Left renal cortex interstitium (tissue), 4 donors: Measurements from ENCODE around the gene RAB9A. TPM values are rescaled to one million over a fixed set of nuclear protein-coding genes. Genes with fewer than 3 reads are reported as not detected.
"Not testable (repeated sequence)": the region's sequence is repeated elsewhere in the genome, so short reads cannot be mapped to it uniquely, and the experiment has no call there.

Experiments
- DNase-seq, 4 donors: peaks; one replicate each; pipeline ENCODE4 v3.0.0-alpha.2; 2013; ENCODE audit warnings: low read depth in 4 of 4, low spot score in 2 of 4, missing footprints in 1 of 4
- polyA plus RNA-seq, 4 donors: library from polyadenylated mRNA; unstranded; fragments of 120-200 nt; gene quantifications; one replicate each; pipeline ENCODE4 v1.2.1, GENCODE V29; 2013; ENCODE audit not compliant: insufficient read length in 4 of 4

RAB9A gene, protein sequence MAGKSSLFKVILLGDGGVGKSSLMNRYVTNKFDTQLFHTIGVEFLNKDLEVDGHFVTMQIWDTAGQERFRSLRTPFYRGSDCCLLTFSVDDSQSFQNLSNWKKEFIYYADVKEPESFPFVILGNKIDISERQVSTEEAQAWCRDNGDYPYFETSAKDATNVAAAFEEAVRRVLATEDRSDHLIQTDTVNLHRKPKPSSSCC
- 10 to 100 TPM; 23.4 to 28.0 (median 24.1) TPM for polyA plus RNA-seq

DNA sequence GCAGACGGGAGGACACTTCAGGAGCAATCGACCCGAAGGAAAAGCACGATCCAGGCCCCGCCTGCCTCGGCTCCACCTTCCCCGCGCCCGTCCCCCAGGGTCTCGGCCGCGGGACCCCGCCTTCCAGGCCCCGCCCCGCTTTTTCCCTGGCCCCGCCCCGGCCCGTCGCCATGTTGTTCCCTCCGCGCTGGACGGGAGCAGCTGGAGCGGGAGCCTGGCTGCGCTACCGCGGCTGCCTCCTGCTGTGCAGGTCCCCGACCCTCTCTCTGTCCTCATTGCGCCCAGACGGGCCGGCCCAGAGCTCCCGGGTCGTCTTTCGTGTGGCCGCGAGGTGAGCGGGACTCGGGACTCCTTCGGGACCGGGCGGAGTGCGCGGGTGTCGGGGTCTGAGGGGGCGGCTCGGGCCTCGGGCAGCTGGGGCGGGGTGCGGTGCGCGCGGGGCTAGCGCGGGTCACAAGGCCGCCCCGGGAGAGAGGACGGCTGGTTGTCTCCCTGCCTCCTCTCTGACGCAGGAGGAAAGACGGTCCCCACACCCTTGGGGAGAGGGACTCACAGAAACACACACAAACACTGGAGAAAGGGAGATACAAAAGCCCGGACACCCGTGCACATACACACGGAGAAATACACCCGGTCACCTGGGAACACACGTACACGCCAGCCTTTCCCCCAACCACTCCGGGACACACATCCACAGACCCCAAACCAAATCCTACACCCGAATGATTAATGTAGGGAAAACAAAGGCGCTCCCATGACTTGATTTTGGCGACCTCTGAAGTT, at the start of gene RAB9A:
TSS of gene RAB9A (plus strand) at position 171 of the 783 bp plus-strand sequence. CDS start 19,619 bp downstream, outside the sequence.
- peak in 3 of 4 donors; percentile 45 to 56 (median 47) for DNase-seq

DNA sequence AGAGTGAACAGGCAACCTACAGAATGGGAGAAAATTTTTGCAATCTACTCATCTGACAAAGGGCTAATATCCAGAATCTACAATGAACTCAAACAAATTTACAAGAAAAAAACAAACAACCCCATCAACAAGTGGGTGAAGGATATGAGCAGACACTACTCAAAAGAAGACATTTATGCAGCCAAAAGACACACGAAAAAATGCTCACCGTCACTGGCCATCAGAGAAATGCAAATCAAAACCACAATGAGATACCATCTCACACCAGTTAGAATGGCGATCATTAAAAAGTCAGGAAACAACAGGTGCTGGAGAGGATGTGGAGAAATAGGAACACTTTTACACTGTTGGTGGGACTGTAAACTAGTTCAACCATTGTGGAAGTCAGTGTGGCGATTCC, 47.2 kb upstream of the RAB9A start:
- DNase-seq, result not testable (repeated sequence)

- DNase-seq, result no peak
These were observed 43.3 kb upstream of the RAB9A start for GRCh38 chrX:13645464-13646153.

DNA sequence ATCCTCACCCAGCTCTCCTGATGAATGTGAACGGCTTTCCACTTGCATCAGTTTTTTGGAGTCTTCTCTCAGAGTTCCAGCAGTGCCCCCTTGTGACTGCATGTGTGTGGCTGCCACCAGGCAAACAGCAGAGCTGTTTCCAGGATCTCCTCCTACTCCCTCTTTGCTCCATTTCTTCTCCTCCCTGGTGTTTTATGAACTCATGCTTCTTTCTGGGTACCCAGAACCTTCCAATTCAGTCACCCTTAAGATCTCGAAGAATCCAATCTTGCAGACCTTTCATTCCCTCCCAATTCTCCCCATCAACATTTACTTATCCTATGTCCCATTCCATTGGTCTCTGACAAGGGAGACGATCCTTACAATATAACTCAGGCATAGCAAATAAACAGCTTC, 42.8 kb upstream of the RAB9A start:
- peak in 1 of 4 donors; percentile 58 for DNase-seq

- no peak for DNase-seq
These were observed 41.2 kb upstream of the RAB9A start for GRCh38 chrX:13647709-13648212.

DNA sequence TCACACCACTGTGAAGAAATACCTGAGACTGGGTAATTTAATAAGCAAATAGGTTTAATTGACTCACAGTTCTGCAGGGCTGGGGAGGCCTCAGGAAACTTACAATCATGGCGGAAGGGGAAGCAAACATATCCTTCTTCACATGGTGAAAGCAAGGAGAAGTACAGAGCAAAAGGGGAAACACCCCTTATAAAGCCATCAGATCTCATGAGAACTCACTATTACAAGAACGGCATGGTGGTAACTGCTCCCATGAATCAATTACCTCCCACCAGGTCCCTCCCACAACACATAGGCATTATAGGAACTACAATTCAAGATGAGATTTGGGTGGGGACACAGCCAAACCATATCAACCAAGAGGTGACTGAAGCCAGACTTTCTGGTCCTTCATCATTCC, 40.6 kb upstream of the RAB9A start:
- not testable (repeated sequence) for DNase-seq

DNA sequence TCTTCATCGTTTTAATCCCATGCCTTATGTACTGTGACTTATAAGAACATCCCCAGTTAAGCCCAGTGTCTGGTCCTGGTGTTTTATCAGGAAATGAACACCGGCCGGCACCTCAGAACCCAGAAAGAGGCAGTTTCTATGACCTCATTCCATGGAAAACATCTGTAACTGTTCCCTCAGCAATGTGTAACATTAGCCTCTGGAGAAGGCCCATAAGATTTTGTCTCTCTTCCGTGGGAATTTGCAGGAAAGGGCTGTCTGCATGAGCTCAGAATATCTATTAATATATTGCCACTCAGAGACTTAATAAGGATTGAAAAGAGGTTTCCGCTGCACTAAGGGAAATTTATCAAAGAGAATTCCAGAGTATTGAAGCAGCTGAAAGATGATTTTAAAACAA, 39.1 kb upstream of the RAB9A start:
- DNase-seq, result no peak

DNA sequence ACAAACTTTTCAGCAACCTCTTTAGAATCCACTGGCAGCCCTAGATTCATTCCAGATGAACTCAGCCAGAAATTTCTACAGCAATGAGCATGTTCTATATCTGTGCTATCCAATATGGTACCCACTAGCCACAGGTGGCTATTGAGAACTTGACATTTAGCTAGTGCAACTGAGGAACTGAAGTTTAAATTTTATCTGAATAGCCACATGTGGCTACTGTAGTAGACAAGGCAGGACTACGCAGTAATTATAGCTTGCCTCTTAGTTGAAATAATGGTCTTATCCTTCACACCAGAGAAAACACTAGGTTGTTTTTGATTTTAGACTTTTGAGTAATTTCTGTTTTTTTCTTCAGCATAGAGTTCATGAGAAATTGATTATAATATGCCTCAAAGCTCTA, 38.6 kb upstream of the RAB9A start:
- no peak for DNase-seq

GRCh38 chrX:13651150-13651549, 37.8 kb upstream of the RAB9A start:
- no peak for DNase-seq

- DNase-seq, result no peak
These were observed 36.6 kb upstream of the RAB9A start for GRCh38 chrX:13652287-13652793.

- peak; percentile 69 to 87 (median 78) for DNase-seq
These were observed 35.9 kb upstream of the RAB9A start, which contains the start of gene TCEANC for GRCh38 chrX:13652850-13653693. Gene TCEANC, plus strand, starts transcription at chrX:13653141. Its CDS starts 9,368 bp downstream, at chrX:13662509.

- no peak for DNase-seq
These were observed 34.8 kb upstream of the RAB9A start for GRCh38 chrX:13654116-13654515.

DNA sequence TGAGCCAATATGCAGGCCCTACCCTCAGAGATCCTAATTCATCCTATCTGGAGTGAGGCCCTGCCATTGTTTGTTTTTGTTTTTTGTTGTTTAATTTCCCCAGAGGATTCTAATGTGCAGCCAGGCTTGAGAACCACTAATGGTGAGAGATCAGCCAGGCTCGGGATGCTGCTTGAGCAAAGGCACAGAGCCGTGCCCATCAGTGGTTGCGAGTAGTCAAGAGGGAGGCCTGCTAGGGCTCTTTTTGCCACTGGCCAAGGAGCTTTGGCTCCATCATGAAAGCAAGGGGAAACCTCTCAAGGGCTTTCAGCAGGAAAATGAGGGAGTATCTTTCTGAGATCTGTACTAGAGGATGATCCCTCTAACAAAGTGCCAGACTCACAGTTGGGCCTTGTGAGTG, 33.3 kb upstream of the RAB9A start:
- DNase-seq, result no peak

DNA sequence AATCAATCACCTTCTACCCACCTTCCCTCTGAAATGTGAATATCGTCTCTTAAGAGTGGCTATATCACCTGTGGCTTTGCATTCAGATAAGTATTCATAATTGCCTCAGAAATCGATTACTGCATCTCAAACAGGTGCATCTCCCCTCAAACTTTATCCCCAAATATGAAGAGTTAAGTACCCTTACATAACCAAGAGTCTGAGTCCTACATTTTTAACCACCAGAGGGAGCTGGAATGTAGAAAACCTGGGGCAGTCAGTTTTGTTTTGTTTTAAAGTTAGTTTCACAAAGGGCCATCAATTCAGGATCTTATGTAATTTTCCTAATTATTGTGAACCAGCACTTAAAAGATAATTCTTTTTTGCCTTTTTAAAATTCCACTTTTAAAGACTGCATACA, 30.3 kb upstream of the RAB9A start:
- DNase-seq, result peak in 1 of 4 donors; percentile 43

DNA sequence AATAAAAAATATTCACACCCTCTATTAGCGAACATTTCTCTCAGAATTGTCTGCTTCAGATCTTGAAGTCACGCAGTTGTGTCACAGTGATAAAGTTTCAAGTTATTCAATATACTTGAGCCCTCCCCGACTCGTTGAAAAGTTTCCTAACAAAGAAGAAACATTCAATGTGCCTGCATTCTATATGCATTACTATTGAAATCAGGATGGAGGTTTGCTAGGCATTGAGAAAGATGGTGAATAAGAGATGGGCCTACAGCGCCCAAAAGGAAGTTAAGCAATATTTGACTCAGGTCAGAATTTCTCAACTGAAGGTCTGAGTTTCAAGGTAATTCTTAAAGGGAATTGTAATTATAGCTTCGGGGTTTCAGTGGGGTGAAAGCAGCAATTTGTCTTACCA, 29.9 kb upstream of the RAB9A start:
- DNase-seq, result no peak

DNA sequence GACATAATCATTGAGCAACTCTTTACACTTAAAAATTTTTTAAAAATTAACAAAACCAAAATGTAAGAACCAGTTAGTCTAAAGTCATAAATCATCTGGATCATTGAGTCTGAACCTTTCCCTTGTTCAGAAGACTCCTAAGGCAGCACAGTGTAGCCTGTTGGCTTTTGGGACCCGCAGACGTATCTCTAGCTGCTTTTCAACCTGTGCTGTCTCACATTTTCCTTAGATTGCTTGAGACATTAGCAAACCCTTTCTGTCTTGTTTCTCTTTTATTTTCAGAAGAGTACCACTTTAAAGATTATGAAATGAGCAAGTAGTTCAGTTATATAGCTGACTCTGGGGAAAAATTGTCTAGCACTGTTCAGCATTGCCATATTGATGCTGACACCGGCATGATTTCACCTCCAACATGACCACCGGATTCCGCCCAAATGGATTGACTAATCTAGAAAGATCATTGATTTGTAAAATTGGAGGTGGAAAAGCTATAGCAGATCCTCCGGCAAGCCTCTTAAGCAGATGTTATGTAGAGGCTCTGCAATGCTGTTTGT, 27.1 kb upstream of the RAB9A start:
- DNase-seq, result no peak

GRCh38 chrX:13662355-13662791, 26.6 kb upstream of the RAB9A start:
- peak in 1 of 4 donors; percentile 9 for DNase-seq

- no peak for DNase-seq
These were observed 24.9 kb upstream of the RAB9A start for GRCh38 chrX:13664020-13664419.

DNA sequence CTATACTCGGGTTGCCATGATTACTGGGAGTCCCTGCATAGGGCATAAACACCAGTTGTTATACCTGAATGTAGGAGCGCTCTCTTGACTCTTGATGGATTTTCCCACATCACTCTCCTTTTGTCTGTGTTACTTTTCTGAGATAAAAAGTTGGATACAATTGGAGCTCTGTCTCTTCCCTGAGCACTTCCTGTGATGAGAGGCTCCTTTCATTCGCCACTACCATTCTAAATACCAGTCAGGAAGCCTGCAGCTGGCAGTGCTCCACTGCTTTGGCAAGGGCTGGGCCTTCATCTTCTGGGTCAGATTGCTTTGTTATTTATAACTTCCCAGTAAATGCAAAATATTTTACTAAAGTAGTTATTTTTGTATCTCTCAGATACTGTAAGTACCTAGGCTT, 22.1 kb upstream of the RAB9A start:
- no peak for DNase-seq

DNA sequence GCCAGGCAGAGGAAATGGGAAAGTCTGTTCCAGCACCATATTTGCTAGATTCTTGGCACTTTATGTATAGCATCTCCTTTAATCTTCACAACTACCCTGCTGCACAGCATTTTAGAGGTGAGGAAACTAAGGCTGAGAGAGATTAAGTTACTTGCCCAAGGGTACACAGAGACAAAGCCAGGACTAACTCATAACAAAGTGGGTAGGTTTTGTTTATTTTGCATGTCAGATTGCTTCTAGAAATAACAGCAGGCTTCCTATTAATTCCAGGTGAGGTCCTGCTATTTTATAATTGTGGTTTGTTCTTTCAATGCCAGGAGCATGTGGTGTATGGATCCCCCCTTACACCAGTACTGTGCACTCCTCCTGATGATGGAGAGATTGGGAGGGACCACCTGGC, 21.0 kb upstream of the RAB9A start:
- DNase-seq, result no peak
